A673 (cell line): ENCODE results near the gene RGS1.

ENCODE experiments used
- CTCF ChIP-seq: fragments of 300-800, 200-600 bp; sonication (generic); conservative IDR thresholded peaks from 2 replicates; pipeline ENCODE4 v1.5.1; 2017; ENCODE audit warnings: low read depth, mild to moderate bottlenecking, antibody characterized with exemption, low read length, moderate library complexity, mixed read lengths
- EZH2 ChIP-seq: fragments of 200-600 bp; sonication (generic); IDR thresholded peaks from 2 replicates; pipeline ENCODE4 v1.6.1; 2017; ENCODE audit warnings: borderline replicate concordance, low read depth, mild to moderate bottlenecking, mixed read lengths, antibody characterized with exemption, low read length; ENCODE audit not compliant: poor library complexity, severe bottlenecking

DNA sequence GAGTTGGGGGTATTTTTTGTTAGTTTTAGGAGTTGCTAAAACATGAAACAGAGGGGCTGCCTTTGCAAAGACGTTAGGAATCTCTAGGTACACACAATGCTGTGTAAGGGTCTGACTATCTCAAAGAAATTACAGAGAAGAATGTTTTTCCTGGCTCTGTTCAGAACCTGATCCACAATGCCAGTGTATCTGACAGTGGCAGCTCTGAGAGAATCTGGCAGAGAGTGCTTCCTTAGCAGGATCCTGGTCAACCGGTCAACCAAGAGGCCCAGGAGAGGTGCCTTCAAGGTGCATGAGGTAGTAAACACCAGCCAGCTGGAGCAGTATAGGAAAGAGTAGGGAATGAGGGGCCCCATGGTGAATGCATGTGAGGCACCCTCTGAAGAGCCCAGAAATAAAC is 40.9 kb upstream of the RGS1 start:
- TF ChIP-seq CTCF (no peak), EZH2 (no peak)
